Measurements from ENCODE around the gene THBS3.
"Not testable (repeated sequence)": the region's sequence is repeated elsewhere in the genome, so short reads cannot be mapped to it uniquely, and the experiment has no call there.

The THBS3 gene

DNA sequence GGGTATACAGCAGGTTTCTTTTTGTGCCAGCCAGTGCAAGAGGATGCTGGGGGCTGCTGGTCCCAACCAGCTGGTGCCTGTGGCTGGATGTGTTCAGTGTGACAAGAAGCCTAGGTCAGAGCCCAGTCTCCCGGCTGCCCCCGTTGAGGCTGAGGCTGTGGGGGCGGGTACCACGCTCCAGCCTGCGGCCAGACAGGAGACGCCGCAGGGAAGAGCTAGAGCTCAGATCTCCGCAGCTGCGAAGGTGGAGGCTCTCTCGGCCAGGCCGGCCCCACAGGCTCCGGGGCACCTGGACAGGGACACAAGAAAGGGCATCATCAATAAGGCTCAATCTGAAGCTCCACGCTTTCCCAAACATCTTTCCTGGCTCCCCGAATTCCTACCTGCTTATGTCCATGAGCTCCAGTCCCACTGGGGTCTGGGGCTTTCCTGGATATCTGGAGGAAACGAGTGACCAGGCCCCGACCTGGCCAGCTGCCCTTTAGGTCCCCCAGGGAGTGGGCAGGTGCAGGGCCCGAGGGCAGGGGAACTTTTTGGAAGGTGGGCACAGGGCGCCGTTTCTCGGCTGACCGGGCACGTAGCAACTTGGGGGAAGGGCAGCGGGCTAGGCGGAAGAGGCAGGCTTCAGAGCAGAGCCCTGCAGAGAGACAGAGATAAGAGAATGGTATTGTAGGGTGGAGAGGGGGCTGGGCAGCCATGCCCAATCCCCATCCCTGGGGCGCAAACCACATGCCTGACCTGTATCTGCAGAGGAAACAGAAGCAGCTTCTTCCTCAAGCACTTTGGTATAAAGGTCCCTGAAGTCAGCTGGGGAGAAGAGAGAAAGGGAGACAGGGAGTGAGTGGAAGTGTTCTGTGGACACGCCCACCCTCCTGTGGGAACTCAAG is 40.2 kb upstream of the THBS3 start:
- Histone ChIP-seq H3K36me3 (ENCODE audit: control insufficient read depth, insufficient read depth, low read length, severe bottlenecking) (peaks cover 27% of the 10 kb centered on the region), H3K9ac (ENCODE audit: low read length) (no peak overlapping the region), H3K4me3 (ENCODE audit: low read length) (no peak overlapping the region), H3K4me1 (ENCODE audit: control insufficient read depth, insufficient read depth, low read length) (peaks cover 21% of the 10 kb centered on the region), H3K9me3 (ENCODE audit: control insufficient read depth, low read length) (no peaks in the 10 kb centered on the region), H3K27me3 (replicated peaks; ENCODE audit: control insufficient read depth, insufficient read depth, low read length) (no peaks in the 10 kb centered on the region)
- no peak for DNase-seq (ENCODE audit: low read depth)

- not testable (repeated sequence) for H3K27me3 ChIP-seq (replicated peaks; ENCODE audit: control insufficient read depth, insufficient read depth, low read length); H3K9ac ChIP-seq (ENCODE audit: low read length); H3K9me3 ChIP-seq (ENCODE audit: control insufficient read depth, low read length); DNase-seq (ENCODE audit: low read depth); H3K4me3 ChIP-seq (ENCODE audit: low read length)
- Histone ChIP-seq H3K4me1 (ENCODE audit: control insufficient read depth, insufficient read depth, low read length) (peaks cover 22% of the 10 kb centered on the region), H3K36me3 (ENCODE audit: control insufficient read depth, insufficient read depth, low read length, severe bottlenecking) (peaks cover 27% of the 10 kb centered on the region)
Observed at GRCh38 chr1:155246796-155247195, 39.1 kb upstream of the THBS3 start.

DNA sequence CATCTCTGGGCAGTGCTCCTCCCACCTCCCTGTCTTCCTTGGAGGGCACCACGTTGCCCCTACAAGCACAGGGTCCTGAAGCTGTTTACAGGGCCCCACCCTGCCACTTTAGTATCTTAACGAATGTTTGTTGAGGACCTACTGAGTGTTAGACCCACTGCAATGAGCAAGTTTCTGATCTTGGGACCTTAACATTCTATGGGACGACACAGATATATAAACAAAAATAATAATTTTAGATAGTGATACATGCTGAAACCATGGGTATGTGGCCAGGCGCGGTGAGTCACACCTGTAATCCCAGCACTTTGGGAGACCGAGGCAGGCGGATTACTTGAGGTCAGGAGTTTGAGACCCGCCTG is 37.4 kb upstream of the THBS3 start:
- DNase-seq (ENCODE audit: low read depth), result no peak
- Histone ChIP-seq H3K9ac (ENCODE audit: low read length) (peak overlapping the region; percentile 70), H3K36me3 (ENCODE audit: control insufficient read depth, insufficient read depth, low read length, severe bottlenecking) (peaks cover 27% of the 10 kb centered on the region), H3K27me3 (replicated peaks; ENCODE audit: control insufficient read depth, insufficient read depth, low read length) (no peaks in the 10 kb centered on the region), H3K4me3 (ENCODE audit: low read length) (peak overlapping the region; percentile 81), H3K9me3 (ENCODE audit: control insufficient read depth, low read length) (no peaks in the 10 kb centered on the region), H3K4me1 (ENCODE audit: control insufficient read depth, insufficient read depth, low read length) (peaks cover 20% of the 10 kb centered on the region)

GRCh38 chr1:155244368-155245162 is 36.9 kb upstream of the THBS3 start:
- Histone ChIP-seq H3K9ac (ENCODE audit: low read length) (peak overlapping the region; percentile 80), H3K4me1 (ENCODE audit: control insufficient read depth, insufficient read depth, low read length) (peaks cover 20% of the 10 kb centered on the region), H3K9me3 (ENCODE audit: control insufficient read depth, low read length) (no peaks in the 10 kb centered on the region), H3K27me3 (replicated peaks; ENCODE audit: control insufficient read depth, insufficient read depth, low read length) (no peaks in the 10 kb centered on the region), H3K36me3 (ENCODE audit: control insufficient read depth, insufficient read depth, low read length, severe bottlenecking) (peaks cover 27% of the 10 kb centered on the region), H3K4me3 (ENCODE audit: low read length) (peak overlapping the region; percentile 81)
- peak; percentile 99 for DNase-seq (ENCODE audit: low read depth)

- DNase-seq (ENCODE audit: low read depth), result no peak
- peaks cover 20% of the 10 kb centered on the region for H3K4me1 ChIP-seq (ENCODE audit: control insufficient read depth, insufficient read depth, low read length)
- no peaks in the 10 kb centered on the region for H3K9me3 ChIP-seq (ENCODE audit: control insufficient read depth, low read length)
- H3K27me3 ChIP-seq (replicated peaks; ENCODE audit: control insufficient read depth, insufficient read depth, low read length), result no peaks in the 10 kb centered on the region
- peak overlapping the region; percentile 81 for H3K4me3 ChIP-seq (ENCODE audit: low read length)
- peaks cover 24% of the 10 kb centered on the region for H3K36me3 ChIP-seq (ENCODE audit: control insufficient read depth, insufficient read depth, low read length, severe bottlenecking)
- peak overlapping the region; percentile 80 for H3K9ac ChIP-seq (ENCODE audit: low read length)
Observed at GRCh38 chr1:155242805-155243358, 35.2 kb upstream of the THBS3 start.

DNA sequence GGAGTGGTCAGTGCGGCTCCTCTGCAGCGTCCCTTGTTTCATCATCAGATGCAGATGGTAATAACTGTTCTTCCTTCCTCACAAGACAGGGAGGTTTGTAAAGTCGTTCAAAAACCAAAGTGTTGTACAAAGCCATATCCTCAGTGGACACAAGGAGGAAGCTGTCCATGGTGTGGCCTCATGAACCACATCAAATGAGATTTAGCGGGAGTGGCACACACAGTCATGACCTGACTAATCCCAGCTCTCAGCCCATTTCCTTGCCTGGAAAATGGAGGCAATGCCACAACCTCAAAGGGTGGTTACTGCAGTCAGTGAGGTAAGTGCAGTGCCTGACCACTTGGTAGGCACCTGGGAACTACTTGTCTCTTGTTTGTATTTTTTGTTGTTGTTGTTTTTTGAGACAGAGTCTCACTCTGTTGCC is 34.2 kb upstream of the THBS3 start:
- DNase-seq (ENCODE audit: low read depth), result no peak

GRCh38 chr1:155241069-155241679 is 33.5 kb upstream of the THBS3 start:
- Histone ChIP-seq H3K9me3 (ENCODE audit: control insufficient read depth, low read length) (no peaks in the 10 kb centered on the region), H3K9ac (ENCODE audit: low read length) (peak overlapping the region; percentile 81), H3K27me3 (replicated peaks; ENCODE audit: control insufficient read depth, insufficient read depth, low read length) (no peaks in the 10 kb centered on the region), H3K36me3 (ENCODE audit: control insufficient read depth, insufficient read depth, low read length, severe bottlenecking) (peaks cover 20% of the 10 kb centered on the region), H3K4me3 (ENCODE audit: low read length) (peak overlapping the region; percentile 83), H3K4me1 (ENCODE audit: control insufficient read depth, insufficient read depth, low read length) (peaks cover 20% of the 10 kb centered on the region)
- peak; percentile 93 for DNase-seq (ENCODE audit: low read depth)

More for the DNA sequence above, 34.2 kb upstream of the THBS3 start:
- peaks cover 20% of the 10 kb centered on the region for H3K4me1 ChIP-seq (ENCODE audit: control insufficient read depth, insufficient read depth, low read length)
- no peaks in the 10 kb centered on the region for H3K27me3 ChIP-seq (replicated peaks; ENCODE audit: control insufficient read depth, insufficient read depth, low read length)
- H3K9me3 ChIP-seq (ENCODE audit: control insufficient read depth, low read length), result no peaks in the 10 kb centered on the region
- peaks cover 23% of the 10 kb centered on the region for H3K36me3 ChIP-seq (ENCODE audit: control insufficient read depth, insufficient read depth, low read length, severe bottlenecking)
- H3K9ac ChIP-seq (ENCODE audit: low read length), result no peak overlapping the region
- H3K4me3 ChIP-seq (ENCODE audit: low read length), result no peak overlapping the region

- H3K27me3 ChIP-seq (replicated peaks; ENCODE audit: control insufficient read depth, insufficient read depth, low read length), result no peaks in the 10 kb centered on the region
- H3K9me3 ChIP-seq (ENCODE audit: control insufficient read depth, low read length), result no peaks in the 10 kb centered on the region
- H3K9ac ChIP-seq (ENCODE audit: low read length), result no peak overlapping the region
- H3K36me3 ChIP-seq (ENCODE audit: control insufficient read depth, insufficient read depth, low read length, severe bottlenecking), result peaks cover 27% of the 10 kb centered on the region
- peaks cover 14% of the 10 kb centered on the region for H3K4me1 ChIP-seq (ENCODE audit: control insufficient read depth, insufficient read depth, low read length)
- DNase-seq (ENCODE audit: low read depth), result no peak
- H3K4me3 ChIP-seq (ENCODE audit: low read length), result no peak overlapping the region
Observed at GRCh38 chr1:155236451-155236850, 28.8 kb upstream of the THBS3 start.

DNA sequence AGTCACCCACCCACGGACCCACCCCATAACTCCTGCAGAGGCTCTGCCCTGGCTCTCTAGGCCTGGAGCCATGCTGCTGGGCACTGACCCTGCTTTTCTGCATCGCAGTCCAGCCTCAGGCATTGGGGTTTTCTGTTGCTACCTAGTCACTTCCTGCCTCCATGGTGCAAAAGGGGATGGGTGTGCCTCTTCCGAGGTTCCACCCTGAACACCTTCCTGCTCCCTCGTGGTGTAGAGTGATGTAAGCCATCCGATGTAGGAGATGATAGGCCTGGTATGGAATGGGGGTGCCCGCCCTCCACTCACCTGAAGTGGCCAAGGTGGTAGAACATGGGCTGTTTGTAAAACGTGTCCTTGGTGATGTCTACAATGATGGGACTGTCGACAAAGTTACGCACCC is 27.7 kb upstream of the THBS3 start:
- H3K36me3 ChIP-seq (ENCODE audit: control insufficient read depth, insufficient read depth, low read length, severe bottlenecking), result peaks cover 27% of the 10 kb centered on the region
- not testable (repeated sequence) for H3K4me3 ChIP-seq (ENCODE audit: low read length); DNase-seq (ENCODE audit: low read depth); H3K9me3 ChIP-seq (ENCODE audit: control insufficient read depth, low read length); H3K9ac ChIP-seq (ENCODE audit: low read length); H3K27me3 ChIP-seq (replicated peaks; ENCODE audit: control insufficient read depth, insufficient read depth, low read length)
- peaks cover 10% of the 10 kb centered on the region for H3K4me1 ChIP-seq (ENCODE audit: control insufficient read depth, insufficient read depth, low read length)

DNA sequence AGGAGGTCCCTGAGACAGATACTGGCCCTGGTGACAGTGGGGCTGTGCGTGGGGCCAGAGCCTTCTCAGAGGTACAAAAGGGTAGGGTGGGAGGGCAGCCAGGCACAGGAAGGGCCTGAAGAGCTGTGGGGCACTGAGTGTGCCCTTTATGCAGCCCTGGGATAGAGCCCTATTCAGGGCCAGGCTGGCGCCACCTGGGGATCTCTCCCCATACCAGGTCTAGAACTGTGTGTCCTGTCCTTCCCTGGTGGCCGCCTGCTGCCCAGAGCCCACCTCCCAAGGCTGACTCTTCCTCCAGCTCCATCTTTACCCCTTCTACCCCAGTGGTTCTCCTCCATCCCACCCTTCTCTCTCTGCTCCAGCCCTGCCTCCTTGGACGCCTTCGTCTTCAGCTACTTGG is 25.8 kb upstream of the THBS3 start:
- not testable (repeated sequence) for DNase-seq (ENCODE audit: low read depth); H3K4me1 ChIP-seq (ENCODE audit: control insufficient read depth, insufficient read depth, low read length); H3K27me3 ChIP-seq (replicated peaks; ENCODE audit: control insufficient read depth, insufficient read depth, low read length); H3K4me3 ChIP-seq (ENCODE audit: low read length); H3K9ac ChIP-seq (ENCODE audit: low read length); H3K9me3 ChIP-seq (ENCODE audit: control insufficient read depth, low read length)
- H3K36me3 ChIP-seq (ENCODE audit: control insufficient read depth, insufficient read depth, low read length, severe bottlenecking), result peaks cover 22% of the 10 kb centered on the region
